Hepatocyte (in vitro differentiated cells): ENCODE results near the gene ENAM. TPM values are rescaled to one million over a fixed set of nuclear protein-coding genes. Genes with fewer than 3 reads are reported as not detected.

Source experiments
- DNase-seq: peaks from one replicate; pipeline ENCODE4 v3.0.0-alpha.2; 2016; ENCODE audit warnings: low spot score
- H2AFZ ChIP-seq: fragments of 200-600 bp; sonication (generic); 2 replicates; pipeline ENCODE4 v1.6.0; 2016; ENCODE audit warnings: antibody characterized with exemption, mild to moderate bottlenecking
- H3K27ac ChIP-seq: fragments of 200-600 bp; sonication (generic); 2 replicates; pipeline ENCODE4 v1.5.1; 2016; ENCODE audit warnings: mild to moderate bottlenecking
- H3K27me3 ChIP-seq: fragments of 200-600 bp; sonication (generic); 2 replicates; pipeline ENCODE4 v1.6.1; 2016
- H3K36me3 ChIP-seq: fragments of 200-600 bp; sonication (generic); replicated peaks from 2 replicates; pipeline ENCODE4 v1.5.1; 2016; ENCODE audit warnings: low read depth; ENCODE audit not compliant: insufficient read depth
- H3K4me1 ChIP-seq: fragments of 200-600 bp; sonication (generic); 2 replicates; pipeline ENCODE4 v1.5.1; 2016; ENCODE audit warnings: mild to moderate bottlenecking, moderate library complexity; ENCODE audit not compliant: insufficient read depth
- H3K4me2 ChIP-seq: fragments of 200-600 bp; sonication (generic); 2 replicates; pipeline ENCODE4 v1.6.0; 2016
- H3K4me3 ChIP-seq: fragments of 200-600 bp; sonication (generic); 2 replicates; pipeline ENCODE4 v1.5.1; 2016; ENCODE audit warnings: mild to moderate bottlenecking
- H3K79me2 ChIP-seq: fragments of 200-600 bp; sonication (generic); 2 replicates; pipeline ENCODE4 v1.6.0; 2017; ENCODE audit warnings: mild to moderate bottlenecking
- H3K9me2 ChIP-seq: fragments of 200-600 bp; sonication (generic); replicated peaks from 2 replicates; pipeline ENCODE4 v1.6.0; 2017; ENCODE audit warnings: mild to moderate bottlenecking; ENCODE audit not compliant: insufficient read depth
- H3K9me3 ChIP-seq: fragments of 200-600 bp; sonication (generic); 2 replicates; pipeline ENCODE4 v1.5.1; 2016; ENCODE audit warnings: low read depth, mild to moderate bottlenecking
- H4K20me1 ChIP-seq: fragments of 200-600 bp; sonication (generic); 2 replicates; pipeline ENCODE4 v1.6.0; 2016; ENCODE audit warnings: mild to moderate bottlenecking; ENCODE audit not compliant: insufficient read depth, poor library complexity, severe bottlenecking
- EZH2 ChIP-seq: fragments of 200-600 bp; sonication (generic); IDR thresholded peaks from 2 replicates; pipeline ENCODE4 v1.6.1; 2016; ENCODE audit warnings: antibody characterized with exemption, mild to moderate bottlenecking, borderline replicate concordance
- EZH2phosphoT487 ChIP-seq: fragments of 200-600 bp; sonication (generic); IDR thresholded peaks from one replicate; pipeline ENCODE4 v1.6.1; 2018; ENCODE audit warnings: antibody characterized with exemption, mild to moderate bottlenecking, low read depth, moderate library complexity; ENCODE audit not compliant: unreplicated experiment, severe bottlenecking
- WGBS: methylation state at CpG from one replicate; pipeline ENCODE4 v1.1.6; 2016; ENCODE audit warnings: low lambda C conversion rate; ENCODE audit errors: missing lambda C conversion rate; 5-methylcytosine and 5-hydroxymethylcytosine counted together
- polyA plus RNA-seq: library from polyadenylated mRNA; unstranded; fragments of >200 nt; fragmentation: Nextera tagmentation; extraction: Ambion mirVana; gene quantifications from 2 replicates; pipeline ENCODE4 v1.2.1, GENCODE V29; 2016
- total RNA-seq: library from RNA; depleted of rRNA; stranded (reverse); fragments of >200 nt; gene quantifications from 2 replicates; pipeline ENCODE4 v1.2.3, GENCODE V29; 2014
- TF ChIP-seq, protein P1 (sequence below): fragments of 200-600 bp; sonication (generic); IDR thresholded peaks from 2 replicates; pipeline ENCODE4 v1.5.1; 2016; ENCODE audit warnings: antibody characterized with exemption, mild to moderate bottlenecking; ENCODE audit not compliant: poor library complexity

ENAM gene
- total and polyA plus RNA-seq, 2 experiments from 2014 or later: 0.20 to 0.64 TPM

DNA sequence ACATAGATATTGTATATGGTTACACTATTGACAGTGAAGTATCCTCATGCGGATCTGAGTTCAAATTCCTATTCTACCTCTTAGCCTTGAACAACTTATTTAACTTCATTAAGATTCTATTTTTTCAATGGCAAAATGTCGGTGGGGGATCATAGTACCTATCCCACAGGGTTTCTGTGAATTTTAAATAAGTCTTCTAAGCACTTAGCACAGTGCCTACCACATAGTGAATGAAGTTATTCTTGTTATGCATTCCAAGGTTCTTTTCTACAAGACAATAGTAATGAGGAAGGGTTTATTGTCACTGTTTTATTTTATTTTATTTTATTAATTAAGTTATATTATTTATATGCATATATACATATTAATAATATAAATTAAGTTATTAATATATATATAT is 8.8 kb upstream of the ENAM start:
- no peak for TF ChIP-seq EZH2
- no peak for TF ChIP-seq EZH2phosphoT487
- TF ChIP-seq, protein P1, sequence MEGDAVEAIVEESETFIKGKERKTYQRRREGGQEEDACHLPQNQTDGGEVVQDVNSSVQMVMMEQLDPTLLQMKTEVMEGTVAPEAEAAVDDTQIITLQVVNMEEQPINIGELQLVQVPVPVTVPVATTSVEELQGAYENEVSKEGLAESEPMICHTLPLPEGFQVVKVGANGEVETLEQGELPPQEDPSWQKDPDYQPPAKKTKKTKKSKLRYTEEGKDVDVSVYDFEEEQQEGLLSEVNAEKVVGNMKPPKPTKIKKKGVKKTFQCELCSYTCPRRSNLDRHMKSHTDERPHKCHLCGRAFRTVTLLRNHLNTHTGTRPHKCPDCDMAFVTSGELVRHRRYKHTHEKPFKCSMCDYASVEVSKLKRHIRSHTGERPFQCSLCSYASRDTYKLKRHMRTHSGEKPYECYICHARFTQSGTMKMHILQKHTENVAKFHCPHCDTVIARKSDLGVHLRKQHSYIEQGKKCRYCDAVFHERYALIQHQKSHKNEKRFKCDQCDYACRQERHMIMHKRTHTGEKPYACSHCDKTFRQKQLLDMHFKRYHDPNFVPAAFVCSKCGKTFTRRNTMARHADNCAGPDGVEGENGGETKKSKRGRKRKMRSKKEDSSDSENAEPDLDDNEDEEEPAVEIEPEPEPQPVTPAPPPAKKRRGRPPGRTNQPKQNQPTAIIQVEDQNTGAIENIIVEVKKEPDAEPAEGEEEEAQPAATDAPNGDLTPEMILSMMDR: no peak
- no peaks in the 10 kb centered on the region for H3K9me3 ChIP-seq
- H3K36me3 ChIP-seq: no peaks in the 10 kb centered on the region
- H3K27ac ChIP-seq: no peak overlapping the region
- H3K79me2 ChIP-seq: no peaks in the 10 kb centered on the region
- H3K4me3 ChIP-seq: no peak overlapping the region
- H4K20me1 ChIP-seq: no peaks in the 10 kb centered on the region
- H3K4me1 ChIP-seq: no peaks in the 10 kb centered on the region
- H3K9me2 ChIP-seq: no peaks in the 10 kb centered on the region
- DNase-seq: no peak
- no peaks in the 10 kb centered on the region for H3K27me3 ChIP-seq
- H2AFZ ChIP-seq: no peak overlapping the region
- WGBS: 93% methylated on average over 2 of the region's 2 CpGs
- no peak overlapping the region for H3K4me2 ChIP-seq

DNA sequence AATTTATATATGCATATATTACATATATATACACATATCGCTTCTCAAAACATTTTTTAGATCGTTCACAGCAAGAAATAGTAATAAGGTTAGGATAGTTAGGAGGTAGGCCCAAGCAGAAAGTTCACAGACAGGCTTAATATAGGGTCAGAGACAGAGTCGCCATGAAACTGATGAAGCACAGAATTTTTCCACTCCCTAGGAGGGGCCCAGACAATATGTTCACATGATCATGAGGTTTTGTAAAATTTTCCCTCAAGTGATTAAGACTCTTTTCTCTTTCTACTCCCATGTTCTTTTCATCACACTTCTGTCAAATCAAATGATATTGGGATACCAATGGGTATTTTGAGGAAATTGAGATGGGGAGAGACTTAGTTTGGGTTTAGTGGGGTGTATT is 5.2 kb upstream of the ENAM start:
- DNase-seq: no peak
- Histone ChIP-seq H3K27ac (no peak overlapping the region), H3K27me3 (no peaks in the 10 kb centered on the region), H4K20me1 (no peaks in the 10 kb centered on the region), H3K9me2 (no peaks in the 10 kb centered on the region), H3K79me2 (no peaks in the 10 kb centered on the region), H3K36me3 (no peaks in the 10 kb centered on the region), H3K4me3 (no peak overlapping the region), H2AFZ (no peak overlapping the region), H3K9me3 (no peaks in the 10 kb centered on the region), H3K4me2 (no peak overlapping the region), H3K4me1 (no peaks in the 10 kb centered on the region)
- TF ChIP-seq EZH2 (no peak), EZH2phosphoT487 (no peak)
- TF ChIP-seq, protein P1: no peak
- 100% methylated on average over 3 of the region's 3 CpGs for WGBS

DNA sequence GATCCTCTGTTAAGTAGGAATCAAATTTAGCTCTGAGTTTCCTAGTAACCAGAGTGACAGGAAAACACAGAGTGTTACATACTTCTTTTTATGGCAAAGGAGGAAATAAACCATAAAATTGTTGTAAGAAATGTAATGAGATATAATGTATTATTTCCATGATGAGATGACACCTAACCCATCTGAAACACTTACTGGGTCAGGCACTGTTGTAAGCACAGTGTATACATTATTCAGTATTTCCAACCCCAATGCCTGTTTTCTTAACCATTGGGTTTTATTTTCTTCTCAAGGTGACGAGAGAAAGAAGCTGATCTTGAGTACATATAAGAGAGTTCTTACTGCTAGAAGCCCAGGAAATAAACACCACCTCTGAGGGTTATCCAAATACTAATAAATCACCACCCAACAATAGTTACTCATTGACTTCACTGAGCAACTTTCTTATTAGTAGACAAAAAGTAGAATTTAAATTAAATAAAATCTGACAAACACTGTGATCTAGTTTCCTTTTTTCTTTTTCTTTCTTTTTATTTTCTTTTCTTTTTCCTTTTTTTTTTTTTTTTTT is 4.2 kb upstream of the ENAM start:
- H2AFZ ChIP-seq: peak overlapping the region; percentile 10
- WGBS: 37% methylated on average over 1 of the region's 1 CpG
- no peaks in the 10 kb centered on the region for H3K4me1 ChIP-seq
- H3K36me3 ChIP-seq: no peaks in the 10 kb centered on the region
- no peaks in the 10 kb centered on the region for H3K9me2 ChIP-seq
- H3K4me2 ChIP-seq: no peak overlapping the region
- no peak for DNase-seq
- H3K27ac ChIP-seq: peak overlapping the region; percentile 34
- TF ChIP-seq EZH2: no peak
- TF ChIP-seq EZH2phosphoT487: no peak
- TF ChIP-seq, protein P1: no peak
- H4K20me1 ChIP-seq: no peaks in the 10 kb centered on the region
- H3K4me3 ChIP-seq: no peak overlapping the region
- H3K9me3 ChIP-seq: no peaks in the 10 kb centered on the region
- no peaks in the 10 kb centered on the region for H3K79me2 ChIP-seq
- no peaks in the 10 kb centered on the region for H3K27me3 ChIP-seq
